ENCODE results near the gene SMCHD1. TPM values are rescaled to one million over a fixed set of nuclear protein-coding genes. Genes with fewer than 3 reads are reported as not detected.

The SMCHD1 gene
- total and polyA plus RNA-seq, 2 experiments from 2014 or later, result 13.0 to 63.9 TPM

GRCh38 chr18:2686349-2686968 is 30.9 kb downstream of the SMCHD1 start:
- WGBS (ENCODE audit: low lambda C conversion rate, missing lambda C conversion rate), result 99% methylated on average over 3 of the region's 3 CpGs
- Histone ChIP-seq H3K79me2 (peaks cover 53% of the 10 kb centered on the region), H3K27ac (no peak overlapping the region)

GRCh38 chr18:2687390-2688001 is 32.0 kb downstream of the SMCHD1 start:
- Histone ChIP-seq H3K4me2 (no peak overlapping the region), H3K9me3 (ENCODE audit: low read depth) (peaks cover 9% of the 10 kb centered on the region), H3K9me2 (replicated peaks; ENCODE audit: insufficient read depth) (no peaks in the 10 kb centered on the region), H3K4me3 (no peak overlapping the region), H2AFZ (no peak overlapping the region), H3K36me3 (replicated peaks; ENCODE audit: insufficient read depth, low read depth) (no peaks in the 10 kb centered on the region), H3K27ac (no peak overlapping the region), H3K4me1 (ENCODE audit: insufficient read depth) (no peaks in the 10 kb centered on the region), H3K79me2 (peaks cover 50% of the 10 kb centered on the region), H3K27me3 (no peaks in the 10 kb centered on the region), H4K20me1 (ENCODE audit: insufficient read depth, poor library complexity, severe bottlenecking) (no peaks in the 10 kb centered on the region)
- TF ChIP-seq EZH2 (IDR thresholded peaks at IDR 0.05; ENCODE audit: borderline replicate concordance) (no peak), EZH2phosphoT487 (IDR thresholded peaks at IDR 0.05; ENCODE audit: low read depth, severe bottlenecking, unreplicated experiment) (no peak), CTCF (IDR thresholded peaks at IDR 0.05; ENCODE audit: poor library complexity) (no peak)
- no peak for DNase-seq (ENCODE audit: low spot score)
- 94% methylated on average over 3 of the region's 3 CpGs for WGBS (ENCODE audit: low lambda C conversion rate, missing lambda C conversion rate)

More at GRCh38 chr18:2686349-2686968, 30.9 kb downstream of the SMCHD1 start:
- H3K9me2 ChIP-seq (replicated peaks; ENCODE audit: insufficient read depth), result no peaks in the 10 kb centered on the region
- H3K4me1 ChIP-seq (ENCODE audit: insufficient read depth), result no peaks in the 10 kb centered on the region
- no peak overlapping the region for H3K4me3 ChIP-seq
- H3K9me3 ChIP-seq (ENCODE audit: low read depth), result peaks cover 9% of the 10 kb centered on the region
- H4K20me1 ChIP-seq (ENCODE audit: insufficient read depth, poor library complexity, severe bottlenecking), result no peaks in the 10 kb centered on the region
- TF ChIP-seq EZH2phosphoT487 (IDR thresholded peaks at IDR 0.05; ENCODE audit: low read depth, severe bottlenecking, unreplicated experiment) (no peak), EZH2 (IDR thresholded peaks at IDR 0.05; ENCODE audit: borderline replicate concordance) (no peak), CTCF (IDR thresholded peaks at IDR 0.05; ENCODE audit: poor library complexity) (no peak)
- no peak overlapping the region for H2AFZ ChIP-seq
- no peaks in the 10 kb centered on the region for H3K36me3 ChIP-seq (replicated peaks; ENCODE audit: insufficient read depth, low read depth)
- no peaks in the 10 kb centered on the region for H3K27me3 ChIP-seq
- no peak for DNase-seq (ENCODE audit: low spot score)
- H3K4me2 ChIP-seq, result no peak overlapping the region

- H3K9me3 ChIP-seq (ENCODE audit: low read depth), result no peaks in the 10 kb centered on the region
- no peaks in the 10 kb centered on the region for H4K20me1 ChIP-seq (ENCODE audit: insufficient read depth, poor library complexity, severe bottlenecking)
- H2AFZ ChIP-seq, result no peak overlapping the region
- 88% methylated on average over 3 of the region's 3 CpGs for WGBS (ENCODE audit: low lambda C conversion rate, missing lambda C conversion rate)
- H3K4me3 ChIP-seq, result no peak overlapping the region
- DNase-seq (ENCODE audit: low spot score), result no peak
- H3K79me2 ChIP-seq, result peaks cover 14% of the 10 kb centered on the region
- H3K4me2 ChIP-seq, result no peak overlapping the region
- H3K27ac ChIP-seq, result no peak overlapping the region
- TF ChIP-seq CTCF (IDR thresholded peaks at IDR 0.05; ENCODE audit: poor library complexity) (no peak), EZH2 (IDR thresholded peaks at IDR 0.05; ENCODE audit: borderline replicate concordance) (no peak), EZH2phosphoT487 (IDR thresholded peaks at IDR 0.05; ENCODE audit: low read depth, severe bottlenecking, unreplicated experiment) (no peak)
- H3K4me1 ChIP-seq (ENCODE audit: insufficient read depth), result no peaks in the 10 kb centered on the region
- no peaks in the 10 kb centered on the region for H3K9me2 ChIP-seq (replicated peaks; ENCODE audit: insufficient read depth)
- H3K27me3 ChIP-seq, result no peaks in the 10 kb centered on the region
- peaks cover 3% of the 10 kb centered on the region for H3K36me3 ChIP-seq (replicated peaks; ENCODE audit: insufficient read depth, low read depth)
Observed at GRCh38 chr18:2692508-2692907, 37.0 kb downstream of the SMCHD1 start.

All from hepatocyte (in vitro differentiated cells).